ENCODE measurements around the gene GJB2.
A peak's percentile ranks its signal among the peaks of the same experiment; 100 is the strongest.

The GJB2 gene

DNA sequence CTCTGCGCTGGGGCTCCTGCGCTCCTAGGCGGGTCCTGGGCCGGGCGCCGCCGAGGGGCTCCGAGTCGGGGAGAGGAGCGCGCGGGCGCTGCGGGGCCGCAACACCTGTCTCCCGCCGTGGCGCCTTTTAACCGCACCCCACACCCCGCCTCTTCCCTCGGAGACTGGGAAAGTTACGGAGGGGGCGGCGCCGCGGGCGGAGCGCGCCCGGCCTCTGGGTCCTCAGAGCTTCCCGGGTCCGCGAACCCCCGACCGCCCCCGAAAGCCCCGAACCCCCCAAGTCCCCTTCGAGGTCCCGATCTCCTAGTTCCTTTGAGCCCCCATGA is at the start of gene GJB2:
GJB2 (minus strand) TSS at position 103 of the 326 bp plus-strand sequence. CDS start 3,357 bp downstream, outside the sequence.
- FAIRE-seq = no peak

- FAIRE-seq = no peak
These were observed 48.9 kb upstream of the GJB2 start for GRCh38 chr13:20241593-20241992.

- no peak for FAIRE-seq
These were observed 47.0 kb upstream of the GJB2 start for GRCh38 chr13:20239748-20240147.

DNA sequence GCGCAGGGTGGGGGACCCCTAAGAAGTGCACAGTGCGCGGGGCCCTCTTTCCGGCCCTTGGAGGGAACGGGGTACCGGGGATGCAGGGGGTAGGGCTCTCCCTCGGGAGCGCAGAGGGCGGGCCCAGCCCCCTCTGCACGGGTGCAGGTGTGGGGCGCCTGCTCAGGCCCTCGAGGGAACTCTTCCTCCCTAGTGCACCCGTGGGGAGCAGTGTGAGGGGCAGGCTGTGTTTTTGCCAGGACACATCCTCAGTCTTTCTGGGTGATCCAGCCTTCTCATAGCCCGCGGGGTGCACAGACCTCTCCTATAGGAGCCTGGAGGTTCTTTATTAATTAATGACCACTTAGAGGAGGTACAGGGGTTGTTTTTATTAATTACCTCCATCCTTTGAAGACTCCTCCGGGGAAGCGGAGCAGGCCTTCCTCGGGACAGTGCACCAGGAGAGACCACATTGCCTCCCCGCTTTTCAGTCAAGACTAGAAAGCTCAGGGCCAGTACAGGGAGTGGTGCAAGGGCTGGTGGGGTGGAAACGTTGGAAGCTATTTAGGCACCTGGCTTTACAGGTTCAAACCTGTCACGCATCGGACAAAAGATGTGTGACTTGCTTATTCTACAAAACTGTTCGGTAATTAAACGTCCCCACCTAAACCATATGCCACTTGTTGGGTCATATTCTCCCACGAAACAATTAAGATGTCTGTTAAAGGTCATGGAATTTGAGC is 40.0 kb upstream of the GJB2 start:
- FAIRE-seq = no peak

DNA sequence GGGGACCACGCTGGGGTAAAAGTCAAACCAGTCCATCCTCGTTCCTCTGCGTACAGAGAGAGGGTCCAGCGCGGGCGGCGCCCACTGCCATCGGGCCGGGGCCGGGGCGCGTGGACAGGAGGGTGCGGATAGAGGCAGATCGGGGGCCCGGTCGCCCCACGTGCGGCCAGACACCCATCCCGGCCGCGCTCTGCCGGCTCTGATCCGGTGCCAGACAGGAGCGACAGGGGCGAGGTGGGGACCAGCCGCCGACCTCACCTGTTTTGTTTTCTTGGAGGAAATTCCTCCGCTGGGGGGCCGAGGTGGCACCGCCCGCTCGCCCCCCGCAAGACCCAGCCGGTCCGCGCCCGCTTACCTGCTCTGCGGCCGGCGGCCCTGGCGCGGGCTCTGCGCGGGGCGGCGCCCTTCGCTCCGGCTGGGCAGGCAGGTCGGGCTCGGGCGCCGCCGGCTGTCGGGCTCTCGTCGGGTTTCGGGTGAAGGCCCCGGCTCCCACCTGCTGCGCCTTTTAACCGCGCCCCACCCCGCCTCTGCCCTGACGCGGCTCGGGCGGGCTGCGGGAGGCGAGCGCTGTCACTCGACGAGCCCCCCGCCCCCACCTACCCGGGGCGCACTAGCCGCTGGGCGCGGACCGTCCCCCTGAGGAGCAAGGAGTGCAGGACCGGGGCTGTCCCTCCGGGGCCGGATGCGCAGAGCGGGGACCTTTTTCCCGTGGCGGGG is 39.3 kb upstream of the GJB2 start, which contains the start of gene GJB6:
GJB6 (minus strand) TSS at position 481 of the 717 bp plus-strand sequence. CDS start 8,839 bp downstream, outside the sequence.
- no peak for FAIRE-seq

GRCh38 chr13:20230913-20231838 is 38.4 kb upstream of the GJB2 start:
- FAIRE-seq = no peak

GRCh38 chr13:20227730-20228129 is 35.0 kb upstream of the GJB2 start:
- FAIRE-seq = no peak

GRCh38 chr13:20227288-20227687 is 34.5 kb upstream of the GJB2 start:
- FAIRE-seq = no peak

GRCh38 chr13:20222553-20222952 is 29.8 kb upstream of the GJB2 start:
- FAIRE-seq = no peak

- no peak for FAIRE-seq
These were observed 29.0 kb upstream of the GJB2 start for GRCh38 chr13:20221772-20222171.

DNA sequence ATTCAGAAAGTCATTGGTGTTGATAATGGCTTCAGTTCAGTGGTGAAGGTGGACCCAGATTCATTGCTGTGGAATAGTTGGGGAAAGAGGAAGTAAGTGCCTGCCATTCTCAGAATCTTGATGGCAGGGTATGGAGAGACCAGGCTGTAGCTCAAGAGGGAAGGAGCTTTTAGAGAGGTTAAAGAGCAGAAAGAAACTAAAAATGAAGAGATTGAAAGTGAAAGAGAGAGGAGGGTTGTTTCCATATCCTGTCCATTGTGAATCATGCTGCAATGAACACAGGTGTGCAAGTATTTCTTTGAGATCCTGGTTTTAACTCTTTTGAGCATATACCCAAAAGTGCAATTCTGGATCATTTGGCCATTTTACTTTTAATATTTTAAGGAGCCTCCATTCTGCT is 26.8 kb upstream of the GJB2 start:
- no peak for FAIRE-seq

DNA sequence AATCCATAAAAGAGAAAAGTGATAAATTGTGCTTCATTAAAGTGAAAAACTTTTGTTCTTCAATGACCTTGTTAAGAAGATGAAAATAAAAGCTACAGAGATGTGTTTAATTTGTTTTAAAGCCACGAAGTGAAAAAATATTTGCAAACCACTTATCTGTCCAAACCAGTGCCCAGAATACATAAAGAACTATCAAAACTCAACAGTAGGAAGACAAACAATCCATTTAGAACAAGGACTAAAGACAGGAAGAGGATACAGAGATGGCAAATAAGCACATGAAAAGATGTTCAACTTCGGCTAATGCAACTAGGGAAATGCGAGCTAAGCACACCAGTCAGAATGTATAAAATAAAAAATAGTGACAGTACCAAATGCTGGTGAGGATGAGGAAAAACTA is 24.4 kb upstream of the GJB2 start:
- no peak for FAIRE-seq

DNA sequence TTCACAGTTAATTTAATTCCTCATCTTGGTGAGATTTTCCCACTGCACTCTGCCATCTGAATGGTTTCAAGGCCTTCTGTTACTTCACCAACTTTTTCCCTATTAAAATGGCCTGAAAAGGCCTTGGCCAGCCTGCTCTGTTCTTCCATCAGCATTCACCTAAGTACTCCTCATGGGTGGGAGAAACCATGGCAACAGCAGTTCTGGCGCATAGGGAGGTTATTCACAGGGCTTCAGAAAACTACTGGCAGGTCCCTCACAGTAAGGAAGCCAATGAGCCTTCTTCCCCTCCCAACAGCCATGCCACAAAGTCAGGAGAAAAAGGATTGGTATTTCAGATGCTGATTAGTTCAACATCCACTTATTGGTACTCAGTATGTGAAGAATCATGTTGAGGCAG is 17.2 kb upstream of the GJB2 start:
- FAIRE-seq = no peak

DNA sequence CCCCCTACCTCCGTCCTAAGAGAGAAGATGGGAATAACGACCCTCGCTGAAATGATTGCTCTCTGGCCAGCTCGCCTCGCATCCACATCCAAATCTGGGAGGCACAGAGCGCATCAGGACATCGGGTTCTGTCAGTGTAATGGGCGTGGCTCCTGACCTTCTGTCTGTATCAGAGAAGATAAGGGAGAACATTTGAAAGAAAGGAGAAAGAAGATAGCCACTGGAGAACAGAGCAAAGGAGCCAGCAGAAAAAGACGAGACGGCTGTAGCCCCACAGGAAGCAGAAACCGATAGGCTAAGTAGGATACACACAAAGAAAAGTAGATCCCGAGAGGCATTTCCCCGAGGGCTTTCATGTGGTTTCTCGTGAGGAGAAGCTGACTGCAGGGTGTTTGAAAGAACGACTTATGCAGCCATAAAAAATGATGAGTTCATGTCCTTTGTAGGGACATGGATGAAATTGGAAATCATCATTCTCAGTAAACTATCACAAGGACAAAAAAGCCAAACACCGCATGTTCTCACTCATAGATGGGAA is 14.0 kb upstream of the GJB2 start:
- FAIRE-seq = no peak

GRCh38 chr13:20206065-20206697 is 13.4 kb upstream of the GJB2 start:
- FAIRE-seq = no peak

DNA sequence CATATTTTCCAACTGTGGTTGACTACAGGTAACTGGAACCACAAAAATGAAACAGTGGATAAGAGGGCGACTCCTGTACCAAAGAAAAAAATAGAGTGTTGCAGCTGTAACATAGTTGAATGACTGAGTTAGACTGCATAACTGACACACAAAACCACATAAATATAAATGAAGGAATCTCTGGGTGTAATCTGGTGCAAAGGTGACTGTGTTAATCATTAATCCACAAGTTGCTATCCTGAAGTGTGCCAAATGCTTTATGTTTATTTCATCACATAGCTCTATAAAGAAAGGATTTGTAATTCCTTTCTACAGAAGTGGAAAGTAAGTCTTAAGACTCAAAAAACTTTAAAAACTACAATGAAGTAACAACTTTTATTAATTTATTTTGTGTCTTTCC is 6.0 kb upstream of the GJB2 start:
- FAIRE-seq = no peak

DNA sequence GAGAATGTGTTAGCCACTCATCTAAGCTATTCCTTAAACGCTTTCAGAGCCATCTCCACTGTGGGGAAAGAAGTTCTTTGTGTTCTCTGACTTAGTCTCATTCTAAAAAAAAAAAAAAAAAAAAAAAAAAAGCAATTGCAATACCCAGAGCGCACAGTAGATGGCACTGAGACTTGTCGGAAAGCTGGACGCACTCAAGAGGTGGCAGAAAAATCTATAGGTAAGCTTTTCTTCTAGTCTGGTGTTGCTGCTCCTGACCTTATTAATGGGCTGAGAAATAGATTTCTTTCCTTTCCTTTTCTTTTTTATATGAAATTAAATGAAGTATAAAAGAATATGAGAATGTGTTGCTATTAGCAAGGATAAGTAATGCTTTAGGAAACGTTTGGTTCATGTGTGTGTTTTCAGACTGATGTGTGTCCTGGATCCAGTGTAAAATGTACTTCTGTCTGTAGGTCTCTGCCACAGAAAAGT is 4.7 kb upstream of the GJB2 start:
- FAIRE-seq = peak; percentile 92

DNA sequence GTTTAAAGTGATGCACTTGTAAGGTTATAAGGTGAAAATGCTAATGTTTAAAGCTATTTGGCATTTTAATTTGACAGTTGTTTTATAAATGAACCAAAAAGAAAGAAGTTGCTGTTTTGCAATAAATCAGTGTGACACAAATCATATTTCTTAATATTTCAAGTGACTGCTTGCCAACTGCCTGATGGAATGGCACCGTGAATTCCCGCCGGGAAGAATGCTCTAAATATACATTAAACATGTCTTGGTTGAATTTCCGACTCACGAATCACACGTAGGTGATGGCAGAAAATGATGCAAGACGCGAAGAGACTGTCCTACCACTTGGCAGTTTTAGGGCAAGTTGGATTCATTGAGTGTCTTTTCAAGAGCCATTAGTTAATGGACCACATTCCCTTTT is 3.1 kb upstream of the GJB2 start:
- FAIRE-seq = no peak

DNA sequence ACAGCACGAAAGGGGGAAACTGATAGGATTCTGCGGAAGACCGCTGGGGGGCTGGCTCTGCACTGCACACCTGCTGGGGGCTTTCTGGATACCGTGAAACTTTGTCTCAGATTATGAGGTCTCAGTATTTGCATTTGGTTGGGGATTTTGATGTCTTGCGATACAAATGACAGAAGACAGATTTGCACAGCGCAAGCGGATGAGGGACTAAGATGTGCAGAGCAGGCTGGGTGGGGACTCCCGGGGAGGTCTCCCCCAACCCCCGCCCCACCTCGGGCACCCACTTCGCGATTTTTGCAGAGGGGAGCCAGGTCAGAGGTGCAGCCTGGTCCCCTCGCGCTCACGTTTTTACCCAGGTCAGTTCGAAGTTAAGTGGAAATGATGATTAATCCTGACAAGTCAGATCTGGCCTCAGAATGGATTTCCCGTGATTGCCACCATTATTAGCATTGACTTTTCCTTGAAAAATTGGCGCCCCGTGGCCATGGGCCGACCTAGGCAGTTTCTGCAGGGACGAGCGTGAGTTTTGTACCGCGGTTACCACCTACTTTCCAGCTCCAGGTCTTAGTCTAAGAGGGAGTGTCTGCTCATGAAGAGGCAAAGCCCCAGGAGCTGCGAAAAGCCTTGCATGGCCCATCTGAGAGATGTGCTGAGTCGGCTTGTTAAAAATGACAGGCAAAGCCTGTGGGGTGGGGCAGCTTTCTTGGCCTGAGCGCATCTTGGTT is 1.3 kb upstream of the GJB2 start:
- no peak for FAIRE-seq

- FAIRE-seq = no peak
These were observed 596 bp upstream of the GJB2 start for GRCh38 chr13:20193162-20193906.
